Lung (tissue), 12 donors: ENCODE results near the gene MTERF4. TPM values are rescaled to one million over a fixed set of nuclear protein-coding genes. Genes with fewer than 3 reads are reported as not detected.

Experiments
- ATAC-seq: fragments of 200-7000 bp; cut with Tn5 transposase; one replicate; pipeline ENCODE4 v1.9.1; 2020; ENCODE audit warnings: moderate number of reproducible peaks; ENCODE audit not compliant: insufficient read depth, low FRiP score
- DNase-seq, 3 donors: peaks; one replicate each; pipeline ENCODE4 v3.0.0-alpha.2; 2013 to 2017
- H3K27ac ChIP-seq, 2 donors: one replicate each; pipeline ENCODE4 v1.5.1; 2013; ENCODE audit warnings: mild to moderate bottlenecking in 2 of 2, moderate library complexity in 2 of 2, control low read depth in 1 of 2, inconsistent platforms in 1 of 2, low read depth in 1 of 2, low read length in 1 of 2
- H3K27me3 ChIP-seq, 3 donors: one replicate each; pipeline ENCODE4 v1.5.1; 2013; ENCODE audit warnings: low read length in 2 of 3; ENCODE audit not compliant: control insufficient read depth in 3 of 3, insufficient read depth in 3 of 3
- H3K36me3 ChIP-seq, 4 donors: one replicate each; pipeline ENCODE4 v1.5.1; 2013; ENCODE audit warnings: low read length in 4 of 4, mild to moderate bottlenecking in 1 of 4, moderate library complexity in 1 of 4; ENCODE audit not compliant: control insufficient read depth in 4 of 4, insufficient read depth in 4 of 4
- H3K4me1 ChIP-seq, 5 donors: one replicate each; pipeline ENCODE4 v1.5.1; 2013; ENCODE audit warnings: low read length in 5 of 5, mild to moderate bottlenecking in 2 of 5, moderate library complexity in 1 of 5; ENCODE audit not compliant: control insufficient read depth in 5 of 5, insufficient read depth in 5 of 5
- H3K4me3 ChIP-seq: one replicate; pipeline ENCODE4 v1.5.1; 2013; ENCODE audit warnings: mild to moderate bottlenecking, control low read depth, moderate library complexity
- H3K9ac ChIP-seq, 2 donors: one replicate each; pipeline ENCODE4 v1.5.1; 2013; ENCODE audit warnings: low read length in 2 of 2, control low read depth in 1 of 2; ENCODE audit not compliant: insufficient read depth in 1 of 2
- H3K9me3 ChIP-seq, 4 donors: one replicate each; pipeline ENCODE4 v1.5.1; 2013; ENCODE audit warnings: low read length in 3 of 4, mild to moderate bottlenecking in 1 of 4, moderate library complexity in 1 of 4; ENCODE audit not compliant: control insufficient read depth in 4 of 4, insufficient read depth in 3 of 4
- WGBS, 2 donors: extraction: QIAGEN DNeasy Blood & Tissue Kit; methylation state at CpG; one replicate each; pipeline ENCODE4 v1.1.7; 2013; 5-methylcytosine and 5-hydroxymethylcytosine counted together
- polyA plus RNA-seq, 2 donors: library from polyadenylated mRNA; stranded (reverse); fragments of 200-250 nt; gene quantifications; one replicate each; pipeline ENCODE4 v1.2.1, GENCODE V29; 2013
- total RNA-seq, 2 donors: library from RNA; depleted of rRNA in 1 of 2; stranded (reverse); fragments of >200 nt in 1 of 2; gene quantifications; one replicate each; pipeline ENCODE4 v1.2.1, GENCODE V29; 2014 to 2021
- TF ChIP-seq, protein P1 (sequence below): IDR thresholded peaks from 2 replicates; pipeline ENCODE4 v1.5.1; 2012; ENCODE audit warnings: mild to moderate bottlenecking; ENCODE audit errors: control extremely low read depth, extremely low read depth
- donor health status: control.
- donor health status: control.
- donor health status: Bipolar disorder and iron deficiency.
- donor health status: healthy.
- donor health status: DM: yes; HTN: yes; CAD: no.

Gene MTERF4
- total and polyA plus RNA-seq, 4 donors: 23.5 to 50.1 (median 27.5) TPM

DNA sequence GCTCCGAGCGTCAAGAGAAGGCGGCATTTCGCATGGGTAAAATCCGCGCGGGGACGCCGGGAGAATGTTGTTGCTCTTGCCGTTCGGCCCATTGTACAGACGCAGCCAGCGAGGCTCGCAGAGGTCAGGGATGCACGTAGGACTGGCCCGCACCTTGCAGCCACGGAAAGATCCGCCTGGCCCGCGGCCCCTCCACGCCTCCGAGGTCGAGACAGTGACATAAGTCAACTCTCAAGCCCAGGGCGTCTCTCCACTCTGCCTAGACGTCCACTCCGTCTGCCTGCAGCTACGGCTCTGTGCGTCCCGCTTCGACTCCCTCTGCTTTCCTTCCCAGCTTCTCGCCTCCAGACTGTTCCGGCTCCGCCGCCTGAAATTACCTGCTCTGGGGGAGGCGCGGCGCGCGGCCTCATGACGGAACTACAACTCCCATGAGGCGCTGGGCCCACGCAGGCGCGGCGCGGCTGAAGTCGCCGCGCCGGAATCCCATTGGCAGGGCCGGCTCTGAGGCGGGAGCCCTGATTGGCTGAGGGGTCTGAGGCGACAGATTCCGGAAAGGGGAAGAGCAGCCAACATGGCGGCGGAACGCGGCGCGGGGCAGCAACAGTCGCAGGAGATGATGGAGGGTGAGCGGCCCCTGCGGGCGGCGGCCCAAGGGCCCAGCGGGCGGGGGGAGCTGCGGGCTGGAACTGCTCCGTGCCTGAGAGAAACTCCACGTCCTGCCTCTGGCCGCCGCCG lies 48.0 kb upstream of the MTERF4 start, which contains the start of gene PPP1R7:
Gene PPP1R7 (plus strand): TSS at position 543 of the 735 bp plus-strand sequence. CDS start 29 bp downstream, at position 572.
- DNase-seq (peak; percentile 96 to 97 (median 96)), ATAC-seq (peak; percentile 93)
- Histone ChIP-seq H3K36me3 (peaks cover 0 to 14% (median 4%) of the 10 kb centered on the region in 4 donors), H3K9ac (peak within 1 kb of the TSS; percentile 51 to 52), H3K9me3 (no peaks in the 10 kb centered on the region), H3K4me3 (peak within 1 kb of the TSS; percentile 92), H3K27me3 (no peaks in the 10 kb centered on the region), H3K4me1 (peaks cover 0 to 25% (median 6%) of the 10 kb centered on the region in 5 donors), H3K27ac (peak within 1 kb of the TSS; percentile 87 to 89)
- 1% methylated on average over 66 to 73 of the region's 73 CpGs for WGBS, 2 donors
- TF ChIP-seq, protein P1, sequence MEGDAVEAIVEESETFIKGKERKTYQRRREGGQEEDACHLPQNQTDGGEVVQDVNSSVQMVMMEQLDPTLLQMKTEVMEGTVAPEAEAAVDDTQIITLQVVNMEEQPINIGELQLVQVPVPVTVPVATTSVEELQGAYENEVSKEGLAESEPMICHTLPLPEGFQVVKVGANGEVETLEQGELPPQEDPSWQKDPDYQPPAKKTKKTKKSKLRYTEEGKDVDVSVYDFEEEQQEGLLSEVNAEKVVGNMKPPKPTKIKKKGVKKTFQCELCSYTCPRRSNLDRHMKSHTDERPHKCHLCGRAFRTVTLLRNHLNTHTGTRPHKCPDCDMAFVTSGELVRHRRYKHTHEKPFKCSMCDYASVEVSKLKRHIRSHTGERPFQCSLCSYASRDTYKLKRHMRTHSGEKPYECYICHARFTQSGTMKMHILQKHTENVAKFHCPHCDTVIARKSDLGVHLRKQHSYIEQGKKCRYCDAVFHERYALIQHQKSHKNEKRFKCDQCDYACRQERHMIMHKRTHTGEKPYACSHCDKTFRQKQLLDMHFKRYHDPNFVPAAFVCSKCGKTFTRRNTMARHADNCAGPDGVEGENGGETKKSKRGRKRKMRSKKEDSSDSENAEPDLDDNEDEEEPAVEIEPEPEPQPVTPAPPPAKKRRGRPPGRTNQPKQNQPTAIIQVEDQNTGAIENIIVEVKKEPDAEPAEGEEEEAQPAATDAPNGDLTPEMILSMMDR: no peak

DNA sequence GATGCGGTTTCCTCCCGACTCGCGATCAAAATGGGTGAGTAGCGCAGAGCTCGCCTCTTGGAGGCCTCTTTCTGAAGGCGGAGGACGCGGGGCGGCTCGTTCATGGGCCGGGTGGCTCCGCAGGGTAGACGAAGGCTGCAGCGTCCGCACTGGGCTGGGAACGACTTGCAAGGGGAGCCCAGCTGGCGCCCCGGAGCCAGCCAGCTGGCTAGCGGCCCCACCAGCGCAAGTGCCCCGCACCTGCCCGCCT lies 47.5 kb upstream of the MTERF4 start:
- Histone ChIP-seq H3K4me3 (peak overlapping the region; percentile 92), H3K27ac (peak overlapping the region in 1 of 2 donors; percentile 89), H3K4me1 (peaks cover 0 to 25% (median 6%) of the 10 kb centered on the region in 5 donors), H3K9ac (no peak overlapping the region), H3K36me3 (peaks cover 0 to 10% (median 2%) of the 10 kb centered on the region in 4 donors), H3K9me3 (no peaks in the 10 kb centered on the region), H3K27me3 (no peaks in the 10 kb centered on the region)
- no peak for DNase-seq
- TF ChIP-seq, protein P1: no peak
- no peak for ATAC-seq
- 0% methylated on average over 23 of the region's 23 CpGs for WGBS, 2 donors

DNA sequence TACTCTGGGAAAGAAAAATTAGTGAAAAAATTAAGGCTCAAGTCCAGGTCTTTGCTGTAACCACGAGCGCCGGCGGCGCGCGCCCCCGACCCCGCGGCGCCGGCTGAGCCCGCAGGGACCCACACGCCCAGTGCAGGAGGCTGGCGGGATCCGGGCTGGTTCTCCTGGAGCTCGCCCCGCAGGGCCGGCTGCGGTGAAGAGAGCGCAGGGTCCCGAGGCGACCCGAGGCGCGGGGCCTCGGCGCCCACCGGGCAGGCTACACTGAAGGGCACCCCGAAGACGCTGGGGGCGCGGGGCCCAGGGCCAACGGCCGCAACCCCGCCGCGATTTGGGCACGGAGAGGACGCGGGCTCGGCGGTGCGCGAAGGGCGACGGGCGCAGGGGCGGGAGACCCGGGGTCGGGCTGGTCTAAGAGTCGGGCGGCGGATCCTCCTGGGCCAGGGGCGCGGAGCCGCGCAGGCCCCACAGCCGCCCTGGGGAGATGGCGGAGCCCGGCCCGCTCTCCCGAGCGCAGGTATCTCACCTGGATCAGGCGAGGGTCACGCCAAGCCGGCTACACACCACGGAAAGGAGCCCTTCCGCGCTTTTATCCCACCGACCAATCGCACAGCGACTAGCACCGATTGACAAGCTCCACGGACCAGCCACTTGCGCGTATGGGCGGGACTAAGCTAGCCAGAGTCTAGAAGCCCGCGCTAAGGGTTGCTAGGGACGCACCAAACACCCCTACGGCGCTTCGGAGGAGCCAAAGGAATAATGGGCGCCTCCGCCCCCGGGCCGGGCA lies 47.0 kb upstream of the MTERF4 start, which contains the start of gene PASK:
Gene PASK (minus strand): TSS at position 582 of the 784 bp plus-strand sequence. CDS start 6,440 bp downstream, outside the sequence.
- H3K27me3 ChIP-seq: no peaks in the 10 kb centered on the region
- no peak within 1 kb of the TSS for H3K9ac ChIP-seq
- TF ChIP-seq, protein P1: no peak
- H3K27ac ChIP-seq: peak within 1 kb of the TSS in 1 of 2 donors; percentile 89
- peaks cover 0 to 25% (median 6%) of the 10 kb centered on the region in 5 donors for H3K4me1 ChIP-seq
- 0% methylated on average over 88 of the region's 88 CpGs for WGBS, 2 donors
- peak within 1 kb of the TSS; percentile 92 for H3K4me3 ChIP-seq
- DNase-seq: peak; percentile 92 to 96 (median 95)
- H3K9me3 ChIP-seq: no peaks in the 10 kb centered on the region
- H3K36me3 ChIP-seq: peaks cover 0 to 10% (median 2%) of the 10 kb centered on the region in 4 donors
- ATAC-seq: peak; percentile 93
